NCI-H446 treated with DMSO at 0.1 percent for 48 hours (cell line): ENCODE data around the gene GRAMD2B.
"Not testable (repeated sequence)": the region's sequence is repeated elsewhere in the genome, so short reads cannot be mapped to it uniquely, and the experiment has no call there.

Experiments used
- DNase-seq: peaks from one replicate; lab custom pipeline; 2025; lab: John Stamatoyannopoulos, UW

GRAMD2B gene

GRCh38 chr5:126413856-126414255 lies 9.4 kb upstream of the GRAMD2B start:
- DNase-seq: no peak

GRCh38 chr5:126414874-126415502 lies 8.2 kb upstream of the GRAMD2B start:
- no peak for DNase-seq

GRCh38 chr5:126415789-126416188 lies 7.4 kb upstream of the GRAMD2B start:
- DNase-seq: no peak

- no peak for DNase-seq
Measured at GRCh38 chr5:126416266-126416925, 6.8 kb upstream of the GRAMD2B start.

GRCh38 chr5:126417178-126417577 lies 6.0 kb upstream of the GRAMD2B start:
- DNase-seq: no peak

GRCh38 chr5:126419102-126419501 lies 4.1 kb upstream of the GRAMD2B start:
- DNase-seq: no peak

- DNase-seq: no peak
Measured at GRCh38 chr5:126428421-126428820, 5.2 kb downstream of the GRAMD2B start.

GRCh38 chr5:126430631-126431030 lies 7.4 kb downstream of the GRAMD2B start:
- DNase-seq: no peak

- no peak for DNase-seq
Measured at GRCh38 chr5:126433701-126434100, 10.5 kb downstream of the GRAMD2B start.

GRCh38 chr5:126435261-126435660 lies 12.1 kb downstream of the GRAMD2B start:
- no peak for DNase-seq

GRCh38 chr5:126435714-126436113 lies 12.5 kb downstream of the GRAMD2B start:
- no peak for DNase-seq

GRCh38 chr5:126437721-126438120 lies 14.5 kb downstream of the GRAMD2B start:
- no peak for DNase-seq

GRCh38 chr5:126438267-126438666 lies 15.1 kb downstream of the GRAMD2B start:
- no peak for DNase-seq

GRCh38 chr5:126438868-126439267 lies 15.7 kb downstream of the GRAMD2B start:
- no peak for DNase-seq

- DNase-seq: not testable (repeated sequence)
Measured at GRCh38 chr5:126439724-126440123, 16.5 kb downstream of the GRAMD2B start.

GRCh38 chr5:126441230-126441629 lies 18.0 kb downstream of the GRAMD2B start:
- no peak for DNase-seq

GRCh38 chr5:126443374-126443851 lies 20.2 kb downstream of the GRAMD2B start:
- no peak for DNase-seq

- no peak for DNase-seq
Measured at GRCh38 chr5:126444137-126444536, 20.9 kb downstream of the GRAMD2B start.

GRCh38 chr5:126445502-126446174 lies 22.4 kb downstream of the GRAMD2B start:
- DNase-seq: no peak

- DNase-seq: no peak
Measured at GRCh38 chr5:126446498-126447224, 23.5 kb downstream of the GRAMD2B start.

GRCh38 chr5:126448720-126449119 lies 25.5 kb downstream of the GRAMD2B start:
- DNase-seq: no peak

- no peak for DNase-seq
Measured at GRCh38 chr5:126449751-126450271, 26.6 kb downstream of the GRAMD2B start.
